K562 (cell line): ENCODE data around the gene CIAO1. TPM values are rescaled to one million over a fixed set of nuclear protein-coding genes. Genes with fewer than 3 reads are reported as not detected.

Source experiments
- ATAC-seq: fragments of 200-7000 bp; cut with Tn5 transposase; 3 replicates; pipeline ENCODE4 v1.9.1; 2020; ENCODE audit warnings: moderate library complexity
- BruUV-seq: library from RNA; stranded (reverse); fragments of 400-500 nt; replicated peaks from 2 replicates; lab custom pipeline; 2021; lab: Mats Ljungman, UMichigan
- CTCF ChIA-PET: fragments of 300-600 bp; formaldehyde crosslinking; extraction: SDS; loops from one replicate; lab custom pipeline; 2021; ENCODE audit warnings: low intra/inter-chr PET ratio; lab: Yijun Ruan, JAX
- POLR2A ChIA-PET: fragments of 300-600, 350-650 bp; sonication (Branson Sonifier 250); formaldehyde crosslinking; extraction: SDS; loops from one replicate; lab custom pipeline; 2021; ENCODE audit warnings: antibody characterized with exemption, inconsistent platforms; lab: Yijun Ruan, JAX
- DNase-seq, 4 experiments: peaks; one replicate each; pipeline versions ENCODE4 v3.0.0 to v3.0.0-alpha.2; 2011 to 2018; ENCODE audit warnings: low spot score in 3 of 4, mixed read lengths in 3 of 4; ENCODE audit errors: extremely low read depth in 1 of 4
- FAIRE-seq: peaks from 2 replicates; lab custom pipeline; 2011; peaks lifted over from hg19 to GRCh38; lab: Jason Lieb, UNC
- H2AFZ ChIP-seq: 2 replicates; pipeline ENCODE4 v1.6.0; 2011; ENCODE audit warnings: low read depth, low read length, control low read depth, inconsistent platforms
- H3K27ac ChIP-seq: fragments of 200-600 bp; 3 replicates; pipeline ENCODE4 v1.8.0; 2011; ENCODE audit warnings: low read depth, mild to moderate bottlenecking, control low read depth, inconsistent platforms, low read length, moderate library complexity, mixed read lengths; ENCODE audit errors: extremely low read depth
- H3K27me3 ChIP-seq, 2 experiments: fragments of 300-600 bp in 1 of 2; 2 replicates in 1 of 2; 3 replicates in 1 of 2; pipeline versions ENCODE4 v1.6.0 to v1.8.0; 2011; ENCODE audit warnings: inconsistent platforms in 2 of 2, low read length in 2 of 2, mild to moderate bottlenecking in 1 of 2, mixed read lengths in 1 of 2, moderate library complexity in 1 of 2; ENCODE audit not compliant: control insufficient read depth in 2 of 2, insufficient read depth in 2 of 2
- H3K36me3 ChIP-seq: fragments of 300-600 bp; 3 replicates; pipeline ENCODE4 v1.8.0; 2011; ENCODE audit warnings: mild to moderate bottlenecking, low read length, inconsistent platforms; ENCODE audit not compliant: control insufficient read depth, insufficient read depth
- H3K4me1 ChIP-seq, 2 experiments: fragments of 200-600 bp in 1 of 2; replicated peaks in 1 of 2; 2 replicates in 1 of 2; 3 replicates in 1 of 2; pipeline versions ENCODE4 v1.5.1 to v1.8.0; 2011; ENCODE audit warnings: inconsistent platforms in 2 of 2, low read length in 2 of 2, mild to moderate bottlenecking in 1 of 2, mixed read lengths in 1 of 2, moderate library complexity in 1 of 2; ENCODE audit not compliant: control insufficient read depth in 2 of 2, insufficient read depth in 2 of 2
- H3K4me2 ChIP-seq: 2 replicates; pipeline ENCODE4 v1.6.1; 2011; ENCODE audit warnings: low read length, control low read depth, inconsistent platforms, mixed read lengths; ENCODE audit not compliant: insufficient read depth
- H3K4me3 ChIP-seq: fragments of 200-600 bp; sonication (generic), shearing (Covaris generic); 2 replicates; pipeline ENCODE4 v1.5.1; 2016; ENCODE audit warnings: control low read depth, inconsistent platforms
- H3K79me2 ChIP-seq: fragments of 200-600 bp; 3 replicates; pipeline ENCODE4 v1.8.0; 2011; ENCODE audit warnings: low read length, inconsistent platforms; ENCODE audit not compliant: control insufficient read depth, insufficient read depth
- H3K9ac ChIP-seq, 2 experiments: 2 replicates each; pipeline versions ENCODE4 v1.6.0 to v1.6.1; 2011; ENCODE audit warnings: low read depth in 2 of 2, low read length in 2 of 2, control low read depth in 1 of 2, inconsistent platforms in 1 of 2, mild to moderate bottlenecking in 1 of 2, mixed read lengths in 1 of 2; ENCODE audit not compliant: insufficient read depth in 1 of 2
- H3K9me1 ChIP-seq: one replicate; pipeline ENCODE4 v1.6.0; 2011; ENCODE audit warnings: inconsistent platforms, mild to moderate bottlenecking, low read length, moderate library complexity; ENCODE audit not compliant: control insufficient read depth, insufficient read depth
- H3K9me3 ChIP-seq: replicated peaks from 2 replicates; pipeline ENCODE4 v1.5.1; 2011; ENCODE audit warnings: low read depth, low read length, inconsistent platforms; ENCODE audit not compliant: control insufficient read depth, insufficient read depth
- H4K20me1 ChIP-seq: replicated peaks from 2 replicates; pipeline ENCODE4 v1.6.1; 2011; ENCODE audit warnings: low read length, inconsistent platforms, mixed read lengths; ENCODE audit not compliant: control insufficient read depth, insufficient read depth
- ADNP ChIP-seq: fragments of 200-800 bp; sonication (Bioruptor generic); IDR thresholded peaks from 2 replicates; pipeline ENCODE4 v1.6.1; 2016; ENCODE audit warnings: missing genetic modification characterization, missing compliant biosample characterization
- HNRNPLL ChIP-seq: fragments of 200-400 bp; formaldehyde crosslinking; IDR thresholded peaks from 2 replicates; pipeline ENCODE4 v1.6.1; 2017; ENCODE audit warnings: low read length, low read depth, mild to moderate bottlenecking; ENCODE audit not compliant: poor library complexity, severe bottlenecking
- NELFE ChIP-seq: IDR thresholded peaks from 2 replicates; pipeline ENCODE4 v1.6.1; 2011; ENCODE audit warnings: mild to moderate bottlenecking; ENCODE audit not compliant: insufficient read depth, insufficient read length
- POLR3A ChIP-seq: IDR thresholded peaks from 2 replicates; pipeline ENCODE4 v1.6.1; 2011; ENCODE audit warnings: borderline replicate concordance, mild to moderate bottlenecking, moderate library complexity; ENCODE audit not compliant: insufficient read length, insufficient read depth; ENCODE audit errors: extremely low read depth
- SIN3B ChIP-seq: fragments of 450-650 bp; IDR thresholded peaks from 2 replicates; pipeline ENCODE4 v1.6.1; 2017; ENCODE audit warnings: low read depth, mild to moderate bottlenecking, moderate library complexity
- TOE1 ChIP-seq, 2 experiments: fragments of 450-650 bp in 1 of 2; sonication (generic) in 1 of 2; formaldehyde crosslinking in 1 of 2; IDR thresholded peaks; 2 replicates each; pipeline versions ENCODE4 v1.7.1 to v1.8.0; 2016 to 2022; ENCODE audit warnings: borderline replicate concordance in 2 of 2, mild to moderate bottlenecking in 2 of 2, antibody characterized with exemption in 1 of 2, inconsistent platforms in 1 of 2, low read depth in 1 of 2, missing genetic modification reagents in 1 of 2, moderate library complexity in 1 of 2
- ZNF143 ChIP-seq: sonication (generic); formaldehyde crosslinking; IDR thresholded peaks from 2 replicates; pipeline ENCODE4 v1.9.0; 2022; ENCODE audit warnings: mild to moderate bottlenecking, missing genetic modification reagents
- ZNF431 ChIP-seq: sonication (generic); formaldehyde crosslinking; IDR thresholded peaks from 2 replicates; pipeline ENCODE4 v1.8.0; 2022; ENCODE audit warnings: mild to moderate bottlenecking, missing genetic modification reagents
- WGBS: fragments of 100-300 bp; shearing (Covaris generic); methylation state at CpG from one replicate; pipeline ENCODE4 v1.1.6; 2016; ENCODE audit warnings: low coverage, mixed read lengths; ENCODE audit not compliant: insufficient coverage; ENCODE audit errors: missing lambda C conversion rate; 5-methylcytosine and 5-hydroxymethylcytosine counted together
- in situ Hi-C: fragments of 300-500 bp; cut with MboI; formaldehyde crosslinking; loops from 4 replicates; pipeline ENCODE4 v1.15.0; 2018; ENCODE audit warnings: inconsistent platforms, mixed read lengths
- intact Hi-C: fragments of 100-400 bp; cut with micrococcal nuclease; formaldehyde crosslinking; loops from 2 replicates; pipeline ENCODE4 v1.14.2; 2022
- polyA plus RNA-seq, 8 experiments: library from polyadenylated mRNA; depleted of rRNA in 4 of 8; stranded (reverse) in 5 of 8; unstranded in 3 of 8; fragments of >200 nt; fragmentation: Nextera tagmentation in 2 of 8; fragmentation: Illumina TruSeq in 1 of 8; extraction: Ambion mirVana in 2 of 8; extraction: Trizol in 1 of 8; gene quantifications; 2 replicates each; pipeline versions ENCODE4 v1.2.1 to v1.2.3, GENCODE V29; 2011 to 2014; ENCODE audit warnings: inconsistent platforms in 1 of 8, missing spikeins in 1 of 8
- total RNA-seq, 7 experiments: library from RNA; depleted of rRNA in 6 of 7; stranded (reverse); fragments of >200 nt in 6 of 7; fragmentation: Illumina TruSeq in 2 of 7; extraction: Trizol in 2 of 7; gene quantifications; 2 replicates each; pipeline versions ENCODE4 v1.2.1 to v1.2.3, GENCODE V29; 2011 to 2021; ENCODE audit warnings: low replicate concordance in 1 of 7
- TF ChIP-seq, protein P1 (sequence below): fragments of 250-450 bp; sonication (Bioruptor Pico); IDR thresholded peaks from 2 replicates; pipeline ENCODE4 v1.8.0; 2022; ENCODE audit warnings: moderate library complexity, mild to moderate bottlenecking, inconsistent platforms
- TF ChIP-seq, protein P2 (sequence below): fragments of 450-650 bp; IDR thresholded peaks from 2 replicates; pipeline ENCODE4 v1.6.1; 2016; ENCODE audit warnings: borderline replicate concordance
- TF ChIP-seq, protein P3 (sequence below): fragments of 250-450 bp; sonication (Bioruptor Pico); IDR thresholded peaks from 2 replicates; pipeline ENCODE4 v1.8.0; 2021; ENCODE audit warnings: mild to moderate bottlenecking, moderate library complexity
- TF ChIP-seq, protein P4 (sequence below): IDR thresholded peaks from 2 replicates; pipeline ENCODE4 v1.6.1; 2011; ENCODE audit not compliant: insufficient read length; ENCODE audit errors: extremely low read depth
- TF ChIP-seq, protein P5 (sequence below): IDR thresholded peaks from 3 replicates; pipeline ENCODE4 v1.6.1; 2011; ENCODE audit warnings: borderline replicate concordance, mild to moderate bottlenecking, moderate library complexity; ENCODE audit not compliant: insufficient read length; ENCODE audit errors: extremely low read depth

Gene CIAO1
- total and polyA plus RNA-seq, 9 of the 15 experiments (the other 6 are each of a cell fraction or from before 2014, with no cell fraction given), result 11.4 to 156 (median 92.8) TPM

DNA sequence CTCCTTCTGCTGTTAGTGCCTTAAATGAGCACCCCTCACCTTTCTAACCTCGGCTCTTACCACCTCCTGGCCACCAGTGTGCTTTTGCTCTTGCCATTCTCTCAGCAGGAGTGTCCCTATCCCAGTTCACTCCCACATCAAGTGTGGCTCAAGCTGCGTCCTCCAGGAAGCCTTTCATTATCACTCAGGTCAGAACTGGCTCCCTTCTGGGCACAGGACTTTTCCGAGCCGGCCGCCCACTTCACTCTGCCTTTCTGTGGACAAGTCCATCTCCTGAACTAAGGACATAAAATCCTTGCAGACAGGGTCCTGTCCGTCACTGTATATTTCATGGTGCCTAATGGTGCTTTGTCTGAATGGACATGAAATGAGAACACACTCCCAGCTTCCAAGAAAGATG lies 15.8 kb upstream of the CIAO1 start:
- Histone ChIP-seq H3K79me2 (no peaks in the 10 kb centered on the region), H3K9ac (no peak overlapping the region), H3K4me1 (peaks cover 8 to 19% of the 10 kb centered on the region in 2 experiments; a peak in 4 of 5 replicates), H4K20me1 (no peaks in the 10 kb centered on the region), H3K27me3 (no peaks in the 10 kb centered on the region), H3K4me2 (no peak overlapping the region), H3K27ac (no peak overlapping the region), H2AFZ (no peak overlapping the region), H3K9me3 (no peaks in the 10 kb centered on the region), H3K9me1 (no peaks in the 10 kb centered on the region), H3K4me3 (no peak overlapping the region), H3K36me3 (peaks cover 38% of the 10 kb centered on the region; the same call in 2 of the 3 replicates)
- in situ Hi-C loops (no loop called here), intact Hi-C loops (no loop called here)
- BruUV-seq, result no TSS peak
- no peak for DNase-seq
- POLR2A ChIA-PET, result interaction anchor here (0.6 to 1.9 kb wide), 4 partner anchors 11 to 102 kb away, joined by 3 to 6 read pairs (median 4); no protein-coding TSS in a partner anchor
- no peak for ATAC-seq
- 60% methylated on average over 6 of the region's 6 CpGs for WGBS
- CTCF ChIA-PET, result no interaction called here
- FAIRE-seq, result no peak
- TF ChIP-seq, protein P1, sequence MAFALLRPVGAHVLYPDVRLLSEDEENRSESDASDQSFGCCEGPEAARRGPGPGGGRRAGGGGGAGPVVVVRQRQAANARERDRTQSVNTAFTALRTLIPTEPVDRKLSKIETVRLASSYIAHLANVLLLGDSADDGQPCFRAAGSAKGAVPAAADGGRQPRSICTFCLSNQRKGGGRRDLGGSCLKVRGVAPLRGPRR, result no peak
- TF ChIP-seq POLR3A (no peak), SIN3B (no peak), ZNF431 (no peak), ZNF143 (CRISPR knock-in tag) (no peak), HNRNPLL (no peak), ADNP (tag) (no peak), NELFE (no peak), TOE1 (IDR thresholded peaks at IDR 0.05; ENCODE audit: borderline replicate concordance) (no peak), TOE1 (CRISPR knock-in tag; IDR thresholded peaks at IDR 0.05; ENCODE audit: borderline replicate concordance, low read depth) (no peak)
- TF ChIP-seq, protein P2, sequence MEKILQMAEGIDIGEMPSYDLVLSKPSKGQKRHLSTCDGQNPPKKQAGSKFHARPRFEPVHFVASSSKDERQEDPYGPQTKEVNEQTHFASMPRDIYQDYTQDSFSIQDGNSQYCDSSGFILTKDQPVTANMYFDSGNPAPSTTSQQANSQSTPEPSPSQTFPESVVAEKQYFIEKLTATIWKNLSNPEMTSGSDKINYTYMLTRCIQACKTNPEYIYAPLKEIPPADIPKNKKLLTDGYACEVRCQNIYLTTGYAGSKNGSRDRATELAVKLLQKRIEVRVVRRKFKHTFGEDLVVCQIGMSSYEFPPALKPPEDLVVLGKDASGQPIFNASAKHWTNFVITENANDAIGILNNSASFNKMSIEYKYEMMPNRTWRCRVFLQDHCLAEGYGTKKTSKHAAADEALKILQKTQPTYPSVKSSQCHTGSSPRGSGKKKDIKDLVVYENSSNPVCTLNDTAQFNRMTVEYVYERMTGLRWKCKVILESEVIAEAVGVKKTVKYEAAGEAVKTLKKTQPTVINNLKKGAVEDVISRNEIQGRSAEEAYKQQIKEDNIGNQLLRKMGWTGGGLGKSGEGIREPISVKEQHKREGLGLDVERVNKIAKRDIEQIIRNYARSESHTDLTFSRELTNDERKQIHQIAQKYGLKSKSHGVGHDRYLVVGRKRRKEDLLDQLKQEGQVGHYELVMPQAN, result no peak
- TF ChIP-seq, protein P3, sequence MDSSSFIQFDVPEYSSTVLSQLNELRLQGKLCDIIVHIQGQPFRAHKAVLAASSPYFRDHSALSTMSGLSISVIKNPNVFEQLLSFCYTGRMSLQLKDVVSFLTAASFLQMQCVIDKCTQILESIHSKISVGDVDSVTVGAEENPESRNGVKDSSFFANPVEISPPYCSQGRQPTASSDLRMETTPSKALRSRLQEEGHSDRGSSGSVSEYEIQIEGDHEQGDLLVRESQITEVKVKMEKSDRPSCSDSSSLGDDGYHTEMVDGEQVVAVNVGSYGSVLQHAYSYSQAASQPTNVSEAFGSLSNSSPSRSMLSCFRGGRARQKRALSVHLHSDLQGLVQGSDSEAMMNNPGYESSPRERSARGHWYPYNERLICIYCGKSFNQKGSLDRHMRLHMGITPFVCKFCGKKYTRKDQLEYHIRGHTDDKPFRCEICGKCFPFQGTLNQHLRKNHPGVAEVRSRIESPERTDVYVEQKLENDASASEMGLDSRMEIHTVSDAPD (CRISPR knock-in tag), result no peak
- TF ChIP-seq, protein P4, sequence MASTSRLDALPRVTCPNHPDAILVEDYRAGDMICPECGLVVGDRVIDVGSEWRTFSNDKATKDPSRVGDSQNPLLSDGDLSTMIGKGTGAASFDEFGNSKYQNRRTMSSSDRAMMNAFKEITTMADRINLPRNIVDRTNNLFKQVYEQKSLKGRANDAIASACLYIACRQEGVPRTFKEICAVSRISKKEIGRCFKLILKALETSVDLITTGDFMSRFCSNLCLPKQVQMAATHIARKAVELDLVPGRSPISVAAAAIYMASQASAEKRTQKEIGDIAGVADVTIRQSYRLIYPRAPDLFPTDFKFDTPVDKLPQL, result no peak
- TF ChIP-seq, protein P5, sequence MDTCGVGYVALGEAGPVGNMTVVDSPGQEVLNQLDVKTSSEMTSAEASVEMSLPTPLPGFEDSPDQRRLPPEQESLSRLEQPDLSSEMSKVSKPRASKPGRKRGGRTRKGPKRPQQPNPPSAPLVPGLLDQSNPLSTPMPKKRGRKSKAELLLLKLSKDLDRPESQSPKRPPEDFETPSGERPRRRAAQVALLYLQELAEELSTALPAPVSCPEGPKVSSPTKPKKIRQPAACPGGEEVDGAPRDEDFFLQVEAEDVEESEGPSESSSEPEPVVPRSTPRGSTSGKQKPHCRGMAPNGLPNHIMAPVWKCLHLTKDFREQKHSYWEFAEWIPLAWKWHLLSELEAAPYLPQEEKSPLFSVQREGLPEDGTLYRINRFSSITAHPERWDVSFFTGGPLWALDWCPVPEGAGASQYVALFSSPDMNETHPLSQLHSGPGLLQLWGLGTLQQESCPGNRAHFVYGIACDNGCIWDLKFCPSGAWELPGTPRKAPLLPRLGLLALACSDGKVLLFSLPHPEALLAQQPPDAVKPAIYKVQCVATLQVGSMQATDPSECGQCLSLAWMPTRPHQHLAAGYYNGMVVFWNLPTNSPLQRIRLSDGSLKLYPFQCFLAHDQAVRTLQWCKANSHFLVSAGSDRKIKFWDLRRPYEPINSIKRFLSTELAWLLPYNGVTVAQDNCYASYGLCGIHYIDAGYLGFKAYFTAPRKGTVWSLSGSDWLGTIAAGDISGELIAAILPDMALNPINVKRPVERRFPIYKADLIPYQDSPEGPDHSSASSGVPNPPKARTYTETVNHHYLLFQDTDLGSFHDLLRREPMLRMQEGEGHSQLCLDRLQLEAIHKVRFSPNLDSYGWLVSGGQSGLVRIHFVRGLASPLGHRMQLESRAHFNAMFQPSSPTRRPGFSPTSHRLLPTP, result no peak
